Measurements from ENCODE around the gene MRPS2. TPM values are rescaled to one million over a fixed set of nuclear protein-coding genes. Genes with fewer than 3 reads are reported as not detected.
"Not testable (repeated sequence)": the region's sequence is repeated elsewhere in the genome, so short reads cannot be mapped to it uniquely, and the experiment has no call there.

Gene MRPS2
- total and polyA plus RNA-seq, 11 donors = 34.1 to 95.2 (median 48.7) TPM

- no peak overlapping the region for H3K4me3 ChIP-seq
- 71 to 81% (median 77%) methylated on average over 17 to 28 of the region's 28 CpGs for WGBS, 4 donors
- H3K36me3 ChIP-seq = no peaks in the 10 kb centered on the region
- H3K9me3 ChIP-seq = no peaks in the 10 kb centered on the region
- ATAC-seq (no peak), DNase-seq (no peak)
- TF ChIP-seq CTCF (IDR thresholded peaks at IDR 0.05) = no peak
- TF ChIP-seq POLR2A (IDR thresholded peaks at IDR 0.05) = no peak
- intact Hi-C loops (cut with DNase I) = no loop called here
- H3K4me1 ChIP-seq = no peaks in the 10 kb centered on the region
- no peaks in the 10 kb centered on the region for H3K27me3 ChIP-seq
- no peak overlapping the region for H3K27ac ChIP-seq
These were observed 47.6 kb downstream of the MRPS2 start for GRCh38 chr9:135547756-135548736.

- 79 to 84% (median 81%) methylated on average over 10 to 28 of the region's 28 CpGs for WGBS, 4 donors
- ATAC-seq; H3K27me3 ChIP-seq; H3K4me1 ChIP-seq; H3K36me3 ChIP-seq; H3K4me3 ChIP-seq; intact Hi-C loops (cut with DNase I); H3K9me3 ChIP-seq; DNase-seq; H3K27ac ChIP-seq: not testable (repeated sequence)
These were observed 49.2 kb downstream of the MRPS2 start for GRCh38 chr9:135549478-135550343.

GRCh38 chr9:135550344-135550918 is 49.9 kb downstream of the MRPS2 start:
- H3K4me1 ChIP-seq = no peaks in the 10 kb centered on the region
- H3K27me3 ChIP-seq = no peaks in the 10 kb centered on the region
- intact Hi-C loops (cut with DNase I) = no loop called here
- no peak overlapping the region for H3K4me3 ChIP-seq
- DNase-seq (no peak), ATAC-seq (no peak)
- TF ChIP-seq CTCF (IDR thresholded peaks at IDR 0.05) (no peak), POLR2A (IDR thresholded peaks at IDR 0.05) (no peak)
- 62 to 71% (median 68%) methylated on average over 8 to 17 of the region's 17 CpGs for WGBS, 4 donors
- H3K36me3 ChIP-seq = no peaks in the 10 kb centered on the region
- no peak overlapping the region for H3K27ac ChIP-seq
- peaks cover 0 to 5% (median 0%) of the 10 kb centered on the region in 12 donors for H3K9me3 ChIP-seq

GRCh38 chr9:135551031-135551430 is 50.5 kb downstream of the MRPS2 start:
- Histone ChIP-seq H3K9me3 (peaks cover 0 to 5% (median 0%) of the 10 kb centered on the region in 12 donors), H3K27me3 (no peaks in the 10 kb centered on the region), H3K36me3 (no peaks in the 10 kb centered on the region), H3K4me3 (no peak overlapping the region), H3K27ac (no peak overlapping the region), H3K4me1 (no peaks in the 10 kb centered on the region)
- no peak for ATAC-seq
- intact Hi-C loops (cut with DNase I) = no loop called here
- WGBS, 4 donors = 61 to 82% (median 69%) methylated on average over 5 to 14 of the region's 14 CpGs
- DNase-seq = no peak
- TF ChIP-seq POLR2A (IDR thresholded peaks at IDR 0.05) (no peak), CTCF (IDR thresholded peaks at IDR 0.05) (no peak)

Measured in heart left ventricle (tissue), 16 donors.